ENCODE measurements around the gene ABHD17B. TPM values are rescaled to one million over a fixed set of nuclear protein-coding genes. Genes with fewer than 3 reads are reported as not detected.

The ABHD17B gene
- total RNA-seq, 4 donors from 2014 or later = 21.2 to 24.7 (median 22.2) TPM

GRCh38 chr9:71925834-71926233 lies 14.8 kb upstream of the ABHD17B start:
- peaks cover 0 to 56% (median 0%) of the 10 kb centered on the region in 3 donors for H3K4me1 ChIP-seq
- no peak overlapping the region for H3K27ac ChIP-seq
- intact Hi-C loops (cut with DNase I) = no loop called here
- TF ChIP-seq POLR2A (IDR thresholded peaks at IDR 0.05) (no peak), CTCF (IDR thresholded peaks at IDR 0.05) (no peak)
- no peak overlapping the region for H3K4me3 ChIP-seq
- H3K27me3 ChIP-seq = no peaks in the 10 kb centered on the region
- no peak for DNase-seq
- peaks cover 0 to 14% (median 0%) of the 10 kb centered on the region in 3 donors for H3K36me3 ChIP-seq
- H3K9me3 ChIP-seq = no peaks in the 10 kb centered on the region

GRCh38 chr9:71924576-71924975 lies 13.6 kb upstream of the ABHD17B start:
- peak overlapping the region in 2 of 4 donors; percentile 21 to 36 for H3K27ac ChIP-seq
- H3K9me3 ChIP-seq = no peaks in the 10 kb centered on the region
- intact Hi-C loops (cut with DNase I) = no loop called here
- peaks cover 0 to 53% (median 0%) of the 10 kb centered on the region in 3 donors for H3K4me1 ChIP-seq
- H3K4me3 ChIP-seq = no peak overlapping the region
- no peak for DNase-seq
- TF ChIP-seq POLR2A (IDR thresholded peaks at IDR 0.05) = no peak
- no peak for TF ChIP-seq CTCF (IDR thresholded peaks at IDR 0.05)
- H3K36me3 ChIP-seq = peaks cover 0 to 14% (median 0%) of the 10 kb centered on the region in 3 donors
- H3K27me3 ChIP-seq = no peaks in the 10 kb centered on the region

GRCh38 chr9:71921190-71921814 lies 10.3 kb upstream of the ABHD17B start:
- intact Hi-C loops (cut with DNase I) = no loop called here
- Histone ChIP-seq H3K4me3 (no peak overlapping the region), H3K4me1 (peaks cover 0 to 44% (median 0%) of the 10 kb centered on the region in 3 donors), H3K27me3 (no peaks in the 10 kb centered on the region), H3K9me3 (no peaks in the 10 kb centered on the region), H3K27ac (no peak overlapping the region), H3K36me3 (peaks cover 0 to 14% (median 0%) of the 10 kb centered on the region in 3 donors)
- TF ChIP-seq CTCF (IDR thresholded peaks at IDR 0.05) (no peak), POLR2A (IDR thresholded peaks at IDR 0.05) (no peak)
- no peak for DNase-seq

- H3K36me3 ChIP-seq = peaks cover 0 to 14% (median 0%) of the 10 kb centered on the region in 3 donors
- no peaks in the 10 kb centered on the region for H3K27me3 ChIP-seq
- no peak overlapping the region for H3K4me3 ChIP-seq
- H3K27ac ChIP-seq = no peak overlapping the region
- H3K9me3 ChIP-seq = no peaks in the 10 kb centered on the region
- WGBS, 2 donors = 79 to 91% methylated on average over 1 of the region's 1 CpG
- no peak for TF ChIP-seq POLR2A (IDR thresholded peaks at IDR 0.05)
- no peak for TF ChIP-seq CTCF (IDR thresholded peaks at IDR 0.05)
- no peak for DNase-seq
- intact Hi-C loops (cut with DNase I) = no loop called here
- H3K4me1 ChIP-seq = peaks cover 0 to 43% (median 0%) of the 10 kb centered on the region in 3 donors
Measured at GRCh38 chr9:71920456-71921189, 9.6 kb upstream of the ABHD17B start.

GRCh38 chr9:71918419-71918818 lies 7.4 kb upstream of the ABHD17B start:
- intact Hi-C loops (cut with DNase I) = no loop called here
- DNase-seq = no peak
- TF ChIP-seq CTCF (IDR thresholded peaks at IDR 0.05) (no peak), POLR2A (IDR thresholded peaks at IDR 0.05) (no peak)
- Histone ChIP-seq H3K27me3 (no peaks in the 10 kb centered on the region), H3K27ac (no peak overlapping the region), H3K36me3 (peaks cover 0 to 14% (median 0%) of the 10 kb centered on the region in 3 donors), H3K4me3 (no peak overlapping the region), H3K9me3 (no peaks in the 10 kb centered on the region), H3K4me1 (peaks cover 0 to 42% (median 0%) of the 10 kb centered on the region in 3 donors)
- 88 to 98% methylated on average over 5 of the region's 5 CpGs for WGBS, 2 donors
